DOHH2 (cell line): ENCODE data around the gene ETV5.

Experiments used
- H3F3A ChIP-seq: fragments of 200-600 bp; sonication (generic), shearing (Covaris generic); 2 replicates; pipeline ENCODE4 v1.6.0; 2016; ENCODE audit warnings: antibody characterized with exemption, mild to moderate bottlenecking; ENCODE audit not compliant: control insufficient read depth, insufficient read depth
- H3K27ac ChIP-seq: fragments of 200-600 bp; sonication (generic); 2 replicates; pipeline ENCODE4 v1.5.1; 2014; ENCODE audit warnings: low read depth, mild to moderate bottlenecking, low read length, moderate library complexity
- H3K27me3 ChIP-seq: fragments of 200-600 bp; sonication (generic); 2 replicates; pipeline ENCODE4 v1.6.1; 2014; ENCODE audit warnings: mild to moderate bottlenecking, low read length, mixed read lengths; ENCODE audit not compliant: control insufficient read depth
- H3K36me3 ChIP-seq: fragments of 200-600 bp; sonication (generic); 2 replicates; pipeline ENCODE4 v1.6.1; 2014; ENCODE audit warnings: mild to moderate bottlenecking, low read length, moderate library complexity, mixed read lengths; ENCODE audit not compliant: control insufficient read depth
- H3K4me1 ChIP-seq: fragments of 200-600 bp; sonication (generic); 2 replicates; pipeline ENCODE4 v1.6.1; 2014; ENCODE audit warnings: mild to moderate bottlenecking, low read length, mixed read lengths; ENCODE audit not compliant: control insufficient read depth
- H3K4me2 ChIP-seq: fragments of 200-600 bp; sonication (generic); 2 replicates; pipeline ENCODE4 v1.6.0; 2014; ENCODE audit warnings: mild to moderate bottlenecking, low read length, moderate library complexity
- H3K4me3 ChIP-seq: fragments of 200-600 bp; sonication (generic); 2 replicates; pipeline ENCODE4 v1.5.1; 2014; ENCODE audit warnings: mild to moderate bottlenecking, low read length, mixed read lengths
- H3K79me2 ChIP-seq: fragments of 200-600 bp; sonication (generic); 2 replicates; pipeline ENCODE4 v1.6.1; 2014; ENCODE audit warnings: mild to moderate bottlenecking, low read length, mixed read lengths; ENCODE audit not compliant: control insufficient read depth
- H3K9me2 ChIP-seq: fragments of 200-600 bp; sonication (generic); replicated peaks from 2 replicates; pipeline ENCODE4 v1.6.1; 2014; ENCODE audit warnings: mild to moderate bottlenecking, low read length, mixed read lengths; ENCODE audit not compliant: control insufficient read depth
- H3K9me3 ChIP-seq: fragments of 200-600 bp; sonication (generic); 2 replicates; pipeline ENCODE4 v1.6.1; 2014; ENCODE audit warnings: antibody characterized with exemption, low read length, mixed read lengths; ENCODE audit not compliant: control insufficient read depth, insufficient read depth
- H4K20me1 ChIP-seq: fragments of 200-600 bp; sonication (generic); 2 replicates; pipeline ENCODE4 v1.6.0; 2014; ENCODE audit warnings: low read depth, mild to moderate bottlenecking, antibody characterized with exemption, low read length, moderate library complexity; ENCODE audit not compliant: control insufficient read depth, insufficient read depth
- EZH2phosphoT487 ChIP-seq: fragments of 200-600 bp; sonication (generic); IDR thresholded peaks from 2 replicates; pipeline ENCODE4 v1.6.1; 2017; ENCODE audit warnings: borderline replicate concordance, mild to moderate bottlenecking, antibody characterized with exemption, low read length, moderate library complexity, mixed read lengths
- TF ChIP-seq, protein P1 (sequence below): fragments of 200-600 bp; sonication (generic); IDR thresholded peaks from one replicate; pipeline ENCODE4 v1.5.1; 2014; ENCODE audit warnings: antibody characterized with exemption, mild to moderate bottlenecking, low read depth, low read length; ENCODE audit not compliant: poor library complexity, severe bottlenecking

The ETV5 gene

DNA sequence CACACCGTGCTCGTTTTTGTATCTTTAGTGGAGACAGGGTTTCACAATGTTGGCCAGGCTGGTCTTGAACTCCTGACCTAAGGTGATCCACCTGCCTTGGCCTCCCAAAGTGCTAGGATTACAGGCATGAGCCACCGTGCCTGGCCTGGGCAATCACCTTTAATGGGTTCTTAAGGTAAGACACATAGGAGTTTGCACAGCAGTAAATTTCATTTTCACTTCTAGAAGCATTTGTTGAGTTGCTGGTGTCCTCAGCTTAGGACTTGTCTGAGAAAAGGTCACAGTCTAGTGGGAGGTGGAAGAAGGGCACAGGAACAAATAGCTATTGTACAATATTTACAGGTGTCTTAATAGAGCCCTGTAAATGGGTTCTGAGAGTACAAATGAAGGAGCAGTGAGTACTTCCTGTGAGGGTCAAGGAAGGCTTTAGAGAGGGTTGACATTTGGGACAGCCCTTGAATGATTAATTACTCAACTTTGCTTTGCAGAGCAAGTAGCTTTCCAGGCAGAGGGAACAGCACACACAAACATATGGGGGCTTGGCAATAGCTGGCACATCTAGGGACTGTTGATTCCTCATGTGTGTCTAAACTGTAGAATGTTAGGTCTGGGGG is 8.7 kb upstream of the ETV5 start:
- Histone ChIP-seq H3K36me3 (no peaks in the 10 kb centered on the region), H3K9me3 (no peaks in the 10 kb centered on the region), H3K4me2 (no peak overlapping the region), H3K9me2 (no peaks in the 10 kb centered on the region), H4K20me1 (no peaks in the 10 kb centered on the region; the same call in 1 of the 2 replicates), H3K79me2 (no peaks in the 10 kb centered on the region), H3F3A (no peaks in the 10 kb centered on the region), H3K27ac (no peak overlapping the region), H3K4me1 (no peaks in the 10 kb centered on the region), H3K27me3 (peaks cover 31% of the 10 kb centered on the region), H3K4me3 (no peak overlapping the region)
- TF ChIP-seq EZH2phosphoT487, result no peak
- TF ChIP-seq, protein P1, sequence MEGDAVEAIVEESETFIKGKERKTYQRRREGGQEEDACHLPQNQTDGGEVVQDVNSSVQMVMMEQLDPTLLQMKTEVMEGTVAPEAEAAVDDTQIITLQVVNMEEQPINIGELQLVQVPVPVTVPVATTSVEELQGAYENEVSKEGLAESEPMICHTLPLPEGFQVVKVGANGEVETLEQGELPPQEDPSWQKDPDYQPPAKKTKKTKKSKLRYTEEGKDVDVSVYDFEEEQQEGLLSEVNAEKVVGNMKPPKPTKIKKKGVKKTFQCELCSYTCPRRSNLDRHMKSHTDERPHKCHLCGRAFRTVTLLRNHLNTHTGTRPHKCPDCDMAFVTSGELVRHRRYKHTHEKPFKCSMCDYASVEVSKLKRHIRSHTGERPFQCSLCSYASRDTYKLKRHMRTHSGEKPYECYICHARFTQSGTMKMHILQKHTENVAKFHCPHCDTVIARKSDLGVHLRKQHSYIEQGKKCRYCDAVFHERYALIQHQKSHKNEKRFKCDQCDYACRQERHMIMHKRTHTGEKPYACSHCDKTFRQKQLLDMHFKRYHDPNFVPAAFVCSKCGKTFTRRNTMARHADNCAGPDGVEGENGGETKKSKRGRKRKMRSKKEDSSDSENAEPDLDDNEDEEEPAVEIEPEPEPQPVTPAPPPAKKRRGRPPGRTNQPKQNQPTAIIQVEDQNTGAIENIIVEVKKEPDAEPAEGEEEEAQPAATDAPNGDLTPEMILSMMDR, result no peak

DNA sequence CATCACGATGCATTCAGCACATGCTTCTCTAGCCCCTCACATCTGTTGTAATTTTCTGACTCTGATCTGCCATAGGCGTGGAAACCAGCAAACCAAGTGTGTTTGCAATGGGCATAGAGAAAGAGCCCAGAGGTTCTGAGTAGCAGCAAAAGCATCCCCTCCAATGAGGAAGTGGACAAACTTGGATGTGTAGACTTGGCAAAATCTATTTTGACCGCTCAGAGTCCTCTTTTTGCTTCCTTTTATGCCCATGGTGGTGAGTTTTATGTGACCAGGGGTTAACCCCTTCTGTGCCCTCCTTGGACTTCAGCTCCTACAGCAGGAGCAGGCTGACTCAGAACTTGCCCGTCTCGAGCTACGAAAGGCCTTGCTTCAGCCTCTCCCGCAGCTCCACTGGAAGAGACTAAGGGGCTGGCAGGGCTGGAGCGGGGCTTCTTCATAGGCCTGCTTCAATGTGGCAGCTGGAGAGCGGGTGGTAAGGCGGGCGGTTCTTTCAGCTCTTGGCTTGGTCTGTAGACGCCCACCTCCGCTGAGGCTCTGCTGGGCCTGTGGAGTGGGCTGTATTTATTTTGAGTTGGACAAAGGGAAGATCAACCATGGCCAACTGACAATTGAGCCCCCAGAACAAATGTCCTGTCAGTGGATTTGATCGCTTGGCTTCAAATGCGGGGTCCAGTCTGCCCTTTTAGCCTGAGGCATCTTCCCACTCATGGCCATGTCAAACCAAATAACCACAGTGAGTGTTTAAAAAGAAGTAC is 6.5 kb upstream of the ETV5 start:
- H3K79me2 ChIP-seq, result no peaks in the 10 kb centered on the region
- H3K9me3 ChIP-seq, result no peaks in the 10 kb centered on the region
- no peaks in the 10 kb centered on the region for H3K36me3 ChIP-seq
- no peak overlapping the region for H3K4me3 ChIP-seq
- no peak for TF ChIP-seq EZH2phosphoT487
- TF ChIP-seq, protein P1, result no peak
- peaks cover 53% of the 10 kb centered on the region for H3K27me3 ChIP-seq
- no peaks in the 10 kb centered on the region; the same call in 1 of the 2 replicates for H4K20me1 ChIP-seq
- H3K4me1 ChIP-seq, result no peaks in the 10 kb centered on the region
- H3F3A ChIP-seq, result no peaks in the 10 kb centered on the region
- no peaks in the 10 kb centered on the region for H3K9me2 ChIP-seq
- H3K4me2 ChIP-seq, result no peak overlapping the region
- no peak overlapping the region for H3K27ac ChIP-seq

DNA sequence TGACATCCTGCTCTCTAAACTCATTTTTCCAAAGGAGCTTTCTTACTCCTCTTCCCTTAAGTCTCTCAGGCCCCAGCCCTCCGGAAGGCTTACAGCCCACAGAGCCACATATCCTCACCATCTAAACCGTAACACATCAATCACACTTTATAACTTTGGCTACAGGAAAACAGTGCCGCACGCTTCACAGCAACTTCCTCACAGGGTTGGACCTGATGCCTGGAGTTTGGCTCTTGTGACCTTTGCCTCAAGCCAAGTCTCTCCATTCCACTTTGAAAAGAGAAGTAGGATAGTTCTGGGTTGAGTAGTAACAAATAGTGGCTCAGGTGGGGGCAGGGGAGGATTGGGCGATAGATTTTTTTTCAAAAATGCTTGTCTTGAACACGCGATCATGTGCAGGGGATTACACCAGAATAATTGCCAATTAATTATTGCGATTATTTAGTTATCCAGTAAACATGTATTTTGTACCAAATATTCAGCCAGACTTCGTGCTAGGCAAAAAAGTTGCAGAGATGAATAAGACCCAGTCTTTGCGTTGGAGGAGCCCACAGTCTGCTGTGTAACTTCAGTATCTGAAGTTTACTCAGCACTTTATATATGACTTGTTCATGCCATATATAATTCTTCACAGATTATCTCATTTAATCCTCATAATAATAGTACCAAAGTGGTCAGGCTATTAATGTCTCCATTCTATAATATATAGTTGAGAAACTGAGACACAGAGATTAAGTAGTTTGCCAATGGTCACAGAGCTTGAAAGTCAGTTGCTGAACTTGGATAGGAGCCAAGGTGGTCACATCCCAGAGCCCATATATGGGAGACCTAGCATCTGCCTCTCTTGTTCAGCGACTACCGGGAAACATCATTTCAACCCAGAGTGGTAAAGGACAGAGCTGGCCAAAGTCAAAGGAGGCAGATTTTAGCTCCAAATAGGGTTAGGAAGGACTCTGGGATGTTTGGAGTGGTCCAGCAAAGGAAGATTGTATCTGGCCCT is 2.4 kb upstream of the ETV5 start:
- Histone ChIP-seq H3K27ac (no peak overlapping the region), H4K20me1 (peaks cover 6% of the 10 kb centered on the region), H3K27me3 (peaks cover 79% of the 10 kb centered on the region), H3K9me3 (no peaks in the 10 kb centered on the region), H3K4me1 (peaks cover 26% of the 10 kb centered on the region), H3K4me3 (no peak overlapping the region), H3K36me3 (no peaks in the 10 kb centered on the region), H3K4me2 (no peak overlapping the region), H3F3A (no peaks in the 10 kb centered on the region), H3K79me2 (no peaks in the 10 kb centered on the region), H3K9me2 (no peaks in the 10 kb centered on the region)
- no peak for TF ChIP-seq EZH2phosphoT487
- TF ChIP-seq, protein P1, result no peak
